IMR-90 (cell line): ENCODE results near the gene TMEM179. TPM values are rescaled to one million over a fixed set of nuclear protein-coding genes. Genes with fewer than 3 reads are reported as not detected.

Source experiments
- ATAC-seq: fragments of 200-7000 bp; cut with Tn5 transposase; 2 replicates; pipeline ENCODE4 v1.9.1; 2020; ENCODE audit warnings: low read depth, mild to moderate bottlenecking, moderate library complexity
- BruUV-seq: library from RNA; stranded (reverse); fragments of 400-500 nt; replicated peaks from 2 replicates; lab custom pipeline; 2021; lab: Mats Ljungman, UMichigan
- CTCF ChIA-PET: fragments of 300-600 bp; formaldehyde crosslinking; extraction: SDS; loops from one replicate; lab custom pipeline; 2021; ENCODE audit warnings: antibody characterized with exemption; lab: Yijun Ruan, JAX
- POLR2A ChIA-PET: fragments of 300-600 bp; sonication (Branson Sonifier 250); formaldehyde crosslinking; loops from one replicate; lab custom pipeline; 2022; ENCODE audit warnings: antibody characterized with exemption; ENCODE audit not compliant: unreplicated experiment; lab: Charles Lee
- DNase-seq: peaks from one replicate; pipeline ENCODE4 v3.0.0; 2013
- H2AFZ ChIP-seq: replicated peaks from 2 replicates; pipeline ENCODE3; 2013; ENCODE audit warnings: low read length, mild to moderate bottlenecking; ENCODE audit not compliant: poor library complexity
- H2AK5ac ChIP-seq: 2 replicates; pipeline ENCODE4 v1.6.1; 2013; ENCODE audit warnings: low read depth, low read length, inconsistent platforms
- H2AK9ac ChIP-seq: replicated peaks from 2 replicates; pipeline ENCODE3; 2013; ENCODE audit warnings: mild to moderate bottlenecking, low read depth, low read length, moderate library complexity; ENCODE audit not compliant: poor library complexity
- H2BK120ac ChIP-seq: 2 replicates; pipeline ENCODE4 v1.6.1; 2013; ENCODE audit warnings: low read depth, low read length, inconsistent platforms
- H2BK15ac ChIP-seq: 3 replicates; pipeline ENCODE4 v1.6.1; 2013; ENCODE audit warnings: low read depth, low read length, inconsistent platforms
- H2BK20ac ChIP-seq: 2 replicates; pipeline ENCODE4 v1.6.1; 2013; ENCODE audit warnings: low read depth, mild to moderate bottlenecking, inconsistent platforms, low read length, moderate library complexity
- H2BK5ac ChIP-seq: 2 replicates; pipeline ENCODE4 v1.6.1; 2013; ENCODE audit warnings: mild to moderate bottlenecking, low read depth, low read length, inconsistent platforms; ENCODE audit not compliant: poor library complexity, severe bottlenecking
- H3K14ac ChIP-seq: replicated peaks from 2 replicates; pipeline ENCODE4 v1.6.1; 2013; ENCODE audit warnings: low read depth, low read length, inconsistent platforms
- H3K18ac ChIP-seq: 2 replicates; pipeline ENCODE4 v1.6.1; 2013; ENCODE audit warnings: low read depth, low read length, control low read depth
- H3K23ac ChIP-seq: 2 replicates; pipeline ENCODE4 v1.6.1; 2013; ENCODE audit warnings: low read depth, low read length, inconsistent platforms
- H3K27ac ChIP-seq: 2 replicates; pipeline ENCODE4 v1.5.1; 2013; ENCODE audit warnings: mild to moderate bottlenecking, control low read depth, low read length; ENCODE audit not compliant: insufficient read depth
- H3K27me3 ChIP-seq: 2 replicates; pipeline ENCODE4 v1.6.1; 2013; ENCODE audit warnings: low read length; ENCODE audit not compliant: control insufficient read depth, insufficient read depth
- H3K36me3 ChIP-seq: 2 replicates; pipeline ENCODE4 v1.6.1; 2013; ENCODE audit warnings: low read length, mixed read lengths; ENCODE audit not compliant: control insufficient read depth, insufficient read depth
- H3K4ac ChIP-seq: 2 replicates; pipeline ENCODE4 v1.6.1; 2013; ENCODE audit warnings: low read depth, low read length, inconsistent platforms
- H3K4me1 ChIP-seq: 2 replicates; pipeline ENCODE4 v1.6.1; 2013; ENCODE audit warnings: low read length, mixed read lengths; ENCODE audit not compliant: control insufficient read depth, insufficient read depth
- H3K4me2 ChIP-seq: 2 replicates; pipeline ENCODE4 v1.6.1; 2013; ENCODE audit warnings: low read depth, mild to moderate bottlenecking, control low read depth, low read length, moderate library complexity
- H3K4me3 ChIP-seq: 2 replicates; pipeline ENCODE4 v1.5.1; 2013; ENCODE audit warnings: low read depth, mild to moderate bottlenecking, control low read depth, low read length, moderate library complexity; ENCODE audit not compliant: insufficient read depth
- H3K56ac ChIP-seq: 2 replicates; pipeline ENCODE4 v1.6.1; 2013; ENCODE audit warnings: low read length, inconsistent platforms; ENCODE audit not compliant: insufficient read depth; ENCODE audit errors: extremely low read depth
- H3K79me1 ChIP-seq, 2 experiments: 2 replicates each; pipeline ENCODE4 v1.6.1; 2013; ENCODE audit warnings: low read length in 2 of 2, inconsistent platforms in 1 of 2, low read depth in 1 of 2
- H3K9ac ChIP-seq: 2 replicates; pipeline ENCODE4 v1.6.1; 2013; ENCODE audit warnings: low read depth, low read length, control low read depth
- H3K9me1 ChIP-seq: 2 replicates; pipeline ENCODE4 v1.6.1; 2013; ENCODE audit warnings: low read length, inconsistent platforms; ENCODE audit not compliant: insufficient read depth
- H3K9me3 ChIP-seq: 2 replicates; pipeline ENCODE4 v1.6.1; 2013; ENCODE audit warnings: low read length; ENCODE audit not compliant: control insufficient read depth, insufficient read depth
- H4K20me1 ChIP-seq: 2 replicates; pipeline ENCODE4 v1.6.1; 2013; ENCODE audit warnings: low read length, inconsistent platforms; ENCODE audit not compliant: insufficient read depth
- H4K5ac ChIP-seq: 2 replicates; pipeline ENCODE4 v1.6.1; 2013; ENCODE audit warnings: mild to moderate bottlenecking, low read depth, low read length, control low read depth
- H4K8ac ChIP-seq, 2 experiments: 2 replicates each; pipeline ENCODE4 v1.6.1; 2013; ENCODE audit warnings: low read depth in 2 of 2, low read length in 2 of 2, control low read depth in 1 of 2, inconsistent platforms in 1 of 2
- H4K91ac ChIP-seq: 2 replicates; pipeline ENCODE4 v1.6.1; 2013; ENCODE audit warnings: low read depth, low read length, inconsistent platforms; ENCODE audit not compliant: insufficient read depth
- BHLHE40 ChIP-seq: fragments of 150-350 bp; IDR thresholded peaks from 2 replicates; pipeline ENCODE4 v1.6.1; 2016; ENCODE audit warnings: mild to moderate bottlenecking, low read depth, low read length
- CEBPB ChIP-seq: IDR thresholded peaks from 2 replicates; pipeline ENCODE4 v1.6.1; 2012; ENCODE audit warnings: low read depth, low read length, improper control_type of control experiment
- CTCF ChIP-seq: conservative IDR thresholded peaks from 2 replicates; pipeline ENCODE4 v1.5.1; 2012; ENCODE audit warnings: mild to moderate bottlenecking, low read depth, low read length, improper control_type of control experiment
- FOS ChIP-seq: fragments of 150-350 bp; IDR thresholded peaks from 2 replicates; pipeline ENCODE4 v1.6.1; 2016; ENCODE audit warnings: low read depth, low read length
- MAFK ChIP-seq: IDR thresholded peaks from 2 replicates; pipeline ENCODE4 v1.6.1; 2012; ENCODE audit warnings: low read depth, low read length, improper control_type of control experiment
- MAZ ChIP-seq: IDR thresholded peaks from 2 replicates; pipeline ENCODE4 v1.6.1; 2012; ENCODE audit warnings: low read depth, mild to moderate bottlenecking, low read length, improper control_type of control experiment, moderate library complexity, borderline replicate concordance
- MXI1 ChIP-seq: IDR thresholded peaks from 2 replicates; pipeline ENCODE4 v1.6.1; 2012; ENCODE audit warnings: low read depth, mild to moderate bottlenecking, low read length, moderate library complexity, borderline replicate concordance
- NFE2L2 ChIP-seq: fragments of 150-350 bp; IDR thresholded peaks from 2 replicates; pipeline ENCODE4 v1.6.1; 2016; ENCODE audit warnings: low read depth, mild to moderate bottlenecking, low read length
- POLR2A ChIP-seq: IDR thresholded peaks from 2 replicates; pipeline ENCODE4 v1.6.1; 2012; ENCODE audit warnings: mild to moderate bottlenecking, low read depth, low read length
- RCOR1 ChIP-seq: IDR thresholded peaks from 2 replicates; pipeline ENCODE4 v1.6.1; 2012; ENCODE audit warnings: mild to moderate bottlenecking, low read length, improper control_type of control experiment; ENCODE audit not compliant: insufficient replicate concordance
- WGBS, 2 experiments: methylation state at CpG; one replicate each; pipeline versions ENCODE4 v1.1.5 to v1.1.7; 2013; ENCODE audit warnings: missing lambda C conversion rate in 2 of 2; ENCODE audit not compliant: insufficient read length in 1 of 2; ENCODE audit errors: extremely low coverage in 2 of 2; 5-methylcytosine and 5-hydroxymethylcytosine counted together
- dilution Hi-C: fragments of 300-500 bp; cut with HindIII; formaldehyde crosslinking; loops from one replicate; pipeline ENCODE4 v1.14.3; 2018; ENCODE audit warnings: low sequenced_read_pairs; ENCODE audit not compliant: unreplicated experiment
- in situ Hi-C: fragments of 300-500 bp; cut with MboI; formaldehyde crosslinking; loops from 3 replicates; pipeline ENCODE4 v1.14.3; 2019; ENCODE audit warnings: low sequenced_read_pairs, inconsistent platforms, mixed read lengths
- intact Hi-C: fragments of 100-400 bp; cut with micrococcal nuclease; formaldehyde crosslinking; loops from 2 replicates; pipeline ENCODE4 v1.10.0; 2022
- polyA plus RNA-seq, 3 experiments: library from polyadenylated mRNA; depleted of rRNA; stranded (reverse); fragments of >200 nt; gene quantifications; 2 replicates each; pipeline ENCODE4 v1.2.3, GENCODE V29; 2012; ENCODE audit warnings: low replicate concordance in 1 of 3
- total RNA-seq: library from RNA; depleted of rRNA; stranded (reverse); fragments of >200 nt; gene quantifications from 2 replicates; pipeline ENCODE4 v1.2.3, GENCODE V29; 2012

Gene TMEM179
- total and polyA plus RNA-seq, 2 of the 4 experiments (the other 2 are of a cell fraction) = not detected

- no TSS peak for BruUV-seq
Observed at GRCh38 chr14:104624939-104625338, 20.4 kb upstream of the TMEM179 start.

More at GRCh38 chr14:104624939-104625338, 20.4 kb upstream of the TMEM179 start:
- no peak overlapping the region for H2AK9ac ChIP-seq
- no peaks in the 10 kb centered on the region for H3K36me3 ChIP-seq
- no peak overlapping the region for H3K23ac ChIP-seq
- no peak overlapping the region for H3K4me3 ChIP-seq
- H3K4ac ChIP-seq = no peak overlapping the region
- no peaks in the 10 kb centered on the region for H4K20me1 ChIP-seq
- H2BK5ac ChIP-seq = no peak overlapping the region
- H3K4me1 ChIP-seq = no peaks in the 10 kb centered on the region
- peaks cover 19% of the 10 kb centered on the region for H3K27me3 ChIP-seq
- dilution Hi-C loops (no loop called here), intact Hi-C loops (no loop called here), in situ Hi-C loops (loop anchor here (25.0 kb wide), 1 partner anchor 538 kb away; the partner anchor contains the start of gene ASPG)
- H2BK15ac ChIP-seq = no peak overlapping the region
- no peak overlapping the region for H3K4me2 ChIP-seq
- H3K56ac ChIP-seq = no peak overlapping the region
- H3K27ac ChIP-seq = no peak overlapping the region
- 42% methylated on average over 2 of the region's 5 CpGs; no CpG with 5 or more reads in 1 of the 2 experiments for WGBS, 2 experiments
- DNase-seq (no peak), ATAC-seq (no peak)
- H4K91ac ChIP-seq = no peak overlapping the region
- ChIA-PET CTCF (interaction anchor here (0.5 kb wide), 1 partner anchor 194 kb away, joined by 3 read pairs; no protein-coding TSS in a partner anchor), POLR2A (no interaction called here)
- no peak overlapping the region for H3K18ac ChIP-seq
- no peak overlapping the region for H2AK5ac ChIP-seq
- TF ChIP-seq BHLHE40 = no peak
- no peak for TF ChIP-seq MAZ
- no peak for TF ChIP-seq MAFK
- no peak for TF ChIP-seq FOS
- TF ChIP-seq RCOR1 = no peak
- TF ChIP-seq MXI1 = no peak
- TF ChIP-seq CTCF = no peak
- TF ChIP-seq CEBPB = no peak
- no peak for TF ChIP-seq NFE2L2
- TF ChIP-seq POLR2A = no peak
- H4K8ac ChIP-seq = no peak overlapping the region
- H2AFZ ChIP-seq = no peak overlapping the region
- no peak overlapping the region for H4K5ac ChIP-seq
- no peak overlapping the region for H3K14ac ChIP-seq
- H3K9ac ChIP-seq = no peak overlapping the region
- H3K79me1 ChIP-seq = no peaks in the 10 kb centered on the region
- no peak overlapping the region for H2BK20ac ChIP-seq
- H3K9me1 ChIP-seq = no peaks in the 10 kb centered on the region
- no peak overlapping the region for H2BK120ac ChIP-seq
- H3K9me3 ChIP-seq = peaks cover 6% of the 10 kb centered on the region
